Mesodermal cell (in vitro differentiated cells): ENCODE measurements around the gene SLC6A8.
"Not testable (repeated sequence)": the region's sequence is repeated elsewhere in the genome, so short reads cannot be mapped to it uniquely, and the experiment has no call there.

ENCODE experiments used
- H3K27ac ChIP-seq: 2 replicates; pipeline ENCODE4 v1.7.0; 2013; ENCODE audit warnings: mild to moderate bottlenecking, low read depth, low read length, moderate library complexity; ENCODE audit not compliant: severe bottlenecking
- H3K36me3 ChIP-seq: 2 replicates; pipeline ENCODE4 v1.7.1; 2013; ENCODE audit warnings: mild to moderate bottlenecking, low read length, moderate library complexity; ENCODE audit not compliant: control insufficient read depth, insufficient read depth
- H3K4me1 ChIP-seq: one replicate; pipeline ENCODE4 v1.7.1; 2013; ENCODE audit warnings: mild to moderate bottlenecking, low read length; ENCODE audit not compliant: insufficient read depth, control insufficient read depth, poor library complexity, severe bottlenecking
- H3K4me3 ChIP-seq: 2 replicates; pipeline ENCODE4 v1.7.0; 2013; ENCODE audit warnings: low read length, control low read depth, mild to moderate bottlenecking; ENCODE audit not compliant: insufficient read depth, poor library complexity, severe bottlenecking; ENCODE audit errors: extremely low read depth
- H3K9me3 ChIP-seq: 2 replicates; pipeline ENCODE4 v1.7.1; 2013; ENCODE audit warnings: mild to moderate bottlenecking, low read length, moderate library complexity; ENCODE audit not compliant: control insufficient read depth
- WGBS, 2 experiments: methylation state at CpG; one replicate each; pipeline ENCODE4 v1.1.5; 2013; ENCODE audit warnings: missing lambda C conversion rate in 2 of 2; ENCODE audit not compliant: insufficient coverage in 2 of 2; 5-methylcytosine and 5-hydroxymethylcytosine counted together

SLC6A8 gene

DNA sequence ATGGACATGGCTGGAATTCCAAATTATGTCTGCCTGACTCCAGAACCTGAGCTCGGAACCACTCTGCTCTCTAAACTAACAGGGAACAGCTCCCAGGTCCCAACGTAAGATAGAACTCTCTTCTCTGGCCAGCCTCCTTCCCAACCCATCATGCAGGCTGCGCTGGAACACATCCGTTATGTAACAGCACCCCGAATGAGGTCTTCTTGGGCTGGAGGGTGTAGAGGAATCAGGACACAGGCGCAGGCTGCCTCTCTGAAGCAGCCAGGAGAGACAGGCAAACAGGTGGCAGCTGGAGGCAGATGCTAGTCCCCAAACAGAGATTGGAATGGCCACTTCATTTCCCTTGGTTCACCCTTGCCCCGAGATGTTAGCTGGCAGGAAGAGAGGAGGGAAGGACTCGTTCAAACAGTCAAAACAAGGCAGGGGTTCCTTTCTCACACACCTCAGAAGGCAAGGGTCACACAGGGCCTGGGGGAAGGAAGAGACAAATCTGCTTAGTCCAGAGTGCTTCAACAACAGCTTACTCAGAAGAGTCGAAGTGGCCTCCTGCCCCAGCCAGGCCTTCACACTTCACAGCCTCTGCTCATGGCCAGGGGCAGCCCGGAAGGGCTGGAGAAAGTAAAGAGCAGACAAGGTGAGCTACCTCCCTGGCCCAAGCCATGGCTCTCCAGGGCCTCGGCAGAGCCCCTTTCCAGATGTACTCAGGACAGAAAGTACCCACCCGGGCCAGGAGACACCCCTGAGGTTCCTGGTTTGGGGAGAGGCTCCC lies 17.1 kb downstream of the SLC6A8 start:
- WGBS, 2 experiments: 100% methylated on average over 3 of the region's 12 CpGs; no CpG with 5 or more reads in 1 of the 2 experiments
- H3K4me3 ChIP-seq, H3K27ac ChIP-seq, H3K4me1 ChIP-seq, H3K9me3 ChIP-seq: not testable (repeated sequence)
- peaks cover 13% of the 10 kb centered on the region for H3K36me3 ChIP-seq

DNA sequence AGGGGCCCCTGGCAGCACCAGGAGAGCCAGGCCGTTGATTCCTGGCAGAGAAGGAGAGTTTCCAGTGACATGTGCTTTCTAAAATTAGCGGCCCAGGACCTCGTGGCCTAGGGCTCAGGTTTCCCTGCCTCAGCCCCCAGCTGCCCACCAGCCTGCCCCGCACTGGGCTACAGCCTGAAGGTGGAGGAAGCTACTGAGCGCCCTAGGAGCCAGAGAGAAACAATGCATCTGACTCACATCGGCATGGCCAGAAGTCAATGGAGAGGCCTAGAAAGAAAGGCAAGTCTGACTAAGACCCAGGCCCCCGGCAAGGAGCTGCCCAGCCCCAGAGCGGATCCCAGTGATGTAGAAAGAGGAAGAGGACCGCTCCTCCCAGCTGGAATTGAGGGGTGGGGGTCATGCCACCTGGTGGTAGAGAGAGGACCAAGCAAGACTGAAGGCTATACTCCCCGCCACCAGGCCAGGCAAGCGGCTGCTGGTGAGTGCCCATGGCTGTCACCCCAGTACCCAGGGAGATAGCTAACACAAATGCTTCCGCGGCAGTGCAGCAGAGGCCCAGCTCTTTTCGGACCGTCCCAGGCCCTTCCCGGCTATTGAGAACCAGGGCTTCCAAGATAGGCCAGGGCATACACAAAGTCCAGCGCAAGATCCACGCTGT lies 17.8 kb downstream of the SLC6A8 start:
- H3K4me1 ChIP-seq, H3K4me3 ChIP-seq, H3K27ac ChIP-seq, H3K9me3 ChIP-seq: not testable (repeated sequence)
- WGBS, 2 experiments: 86 to 98% methylated on average over 6 to 9 of the region's 18 CpGs
- peaks cover 16% of the 10 kb centered on the region for H3K36me3 ChIP-seq

DNA sequence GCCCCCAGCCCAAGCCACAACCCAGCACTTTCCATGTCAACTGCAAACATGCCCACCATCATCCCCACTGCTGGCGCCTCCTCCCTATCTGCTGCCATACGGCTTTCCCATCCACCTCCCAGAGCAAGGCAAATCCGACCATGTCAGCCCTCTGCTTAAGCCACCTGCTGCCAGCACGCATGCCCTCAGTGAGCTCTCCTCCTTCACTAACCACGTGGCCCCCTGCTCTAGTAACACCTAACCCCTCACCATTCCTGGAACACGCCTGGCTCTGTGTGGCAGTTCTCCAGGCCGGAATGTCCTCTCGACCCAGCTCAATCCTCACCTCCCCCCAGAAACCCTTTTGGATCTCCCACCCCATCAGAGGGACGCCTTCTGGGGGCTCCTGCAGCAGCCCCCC lies 19.1 kb downstream of the SLC6A8 start:
- Histone ChIP-seq H3K36me3 (peaks cover 8% of the 10 kb centered on the region), H3K27ac (no peak overlapping the region), H3K4me1 (no peaks in the 10 kb centered on the region), H3K4me3 (no peak overlapping the region), H3K9me3 (no peaks in the 10 kb centered on the region)
- 93% methylated on average over 3 of the region's 9 CpGs; no CpG with 5 or more reads in 1 of the 2 experiments for WGBS, 2 experiments

DNA sequence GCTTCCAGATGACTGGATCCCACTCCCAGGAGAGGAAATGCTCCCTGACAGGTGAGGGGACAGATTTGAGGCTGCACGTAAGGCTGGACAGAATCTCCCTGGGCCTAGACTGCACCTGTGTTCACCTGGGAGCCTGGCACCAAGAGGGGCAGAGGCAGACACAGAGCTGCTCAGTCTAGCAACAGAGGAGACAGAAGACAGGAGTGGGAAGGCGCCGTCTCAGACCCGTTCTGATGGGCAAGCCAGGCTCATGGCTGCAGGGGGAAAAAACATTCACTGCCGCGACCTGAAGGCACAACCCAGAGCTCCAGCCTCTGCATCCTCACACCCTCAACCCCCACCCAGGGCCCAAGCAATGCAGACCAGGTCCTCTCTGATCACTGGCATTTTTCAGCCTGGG lies 19.7 kb downstream of the SLC6A8 start:
- H3K27ac ChIP-seq: no peak overlapping the region
- H3K4me3 ChIP-seq: no peak overlapping the region
- no peaks in the 10 kb centered on the region for H3K9me3 ChIP-seq
- peaks cover 8% of the 10 kb centered on the region for H3K36me3 ChIP-seq
- WGBS, 2 experiments: 94 to 96% methylated on average over 3 to 4 of the region's 6 CpGs
- no peaks in the 10 kb centered on the region for H3K4me1 ChIP-seq

DNA sequence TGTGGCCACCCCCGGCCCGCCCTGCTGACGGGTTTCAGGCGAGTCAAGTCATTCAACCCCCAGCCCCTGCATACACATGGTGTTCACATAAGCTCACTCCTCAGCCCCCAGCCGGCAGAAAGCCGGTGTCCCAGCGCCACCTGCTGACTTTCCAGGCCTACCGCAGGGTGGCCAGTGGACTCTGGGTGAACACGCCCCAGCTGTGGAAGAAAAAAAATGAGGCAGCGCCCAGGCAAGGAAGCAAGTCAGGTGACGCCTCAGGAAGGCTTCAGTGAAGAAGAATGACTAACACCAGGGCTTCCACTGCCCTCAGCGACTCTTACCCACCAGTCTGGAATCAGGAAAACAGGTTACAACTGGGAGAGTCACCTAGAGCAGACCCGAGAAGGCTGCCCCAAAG lies 20.7 kb downstream of the SLC6A8 start:
- Histone ChIP-seq H3K36me3 (peaks cover 10% of the 10 kb centered on the region), H3K4me3 (no peak overlapping the region), H3K27ac (no peak overlapping the region), H3K4me1 (no peaks in the 10 kb centered on the region), H3K9me3 (no peaks in the 10 kb centered on the region)
- 20 to 48% methylated on average over 1 to 2 of the region's 13 CpGs for WGBS, 2 experiments

DNA sequence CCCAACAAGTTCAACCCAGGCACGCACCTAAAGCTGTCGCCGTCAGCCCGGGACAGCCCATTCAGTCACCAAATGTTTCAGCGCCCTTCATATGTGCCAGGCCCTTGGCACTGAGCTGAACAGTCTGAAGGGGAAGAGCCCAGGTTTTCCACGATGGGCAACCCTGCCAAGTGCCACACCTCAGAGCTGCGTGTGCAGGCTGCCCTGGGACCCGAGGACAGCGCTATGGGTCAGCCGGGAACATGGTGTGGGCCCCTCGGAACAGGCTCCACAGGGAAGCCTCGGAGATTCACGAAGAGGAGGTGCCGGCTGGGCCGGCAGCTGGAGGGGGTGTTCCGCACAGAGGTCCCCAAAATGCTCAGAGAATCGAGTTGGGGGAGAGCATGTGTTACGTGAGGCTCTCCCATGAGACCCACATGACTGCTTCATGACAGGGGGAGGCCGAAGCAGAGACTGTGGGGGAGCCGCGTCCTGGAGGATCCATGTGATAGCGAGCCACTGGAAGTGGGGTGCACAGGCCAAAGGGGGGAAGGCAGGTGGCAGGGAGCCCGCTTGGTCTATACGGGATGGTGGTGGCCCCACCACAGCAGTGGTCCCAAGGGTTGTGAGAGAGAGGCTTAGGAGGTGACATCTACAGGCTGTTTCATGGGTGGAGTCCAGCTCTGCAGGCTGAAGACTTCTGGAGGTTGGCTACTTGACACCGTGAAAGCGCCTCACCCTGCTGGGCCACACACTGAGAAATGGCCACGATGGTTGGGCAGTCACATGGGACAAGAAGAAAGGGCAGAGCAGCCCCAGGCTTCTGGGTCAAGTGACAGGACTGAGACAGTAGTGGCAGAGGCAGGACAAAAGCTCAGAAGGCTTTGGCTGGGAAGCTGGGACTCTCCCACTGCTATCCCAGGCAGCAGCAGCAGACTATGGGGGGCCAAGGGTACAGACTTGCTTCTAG lies 22.3 kb downstream of the SLC6A8 start:
- no peak overlapping the region for H3K4me3 ChIP-seq
- no peaks in the 10 kb centered on the region for H3K9me3 ChIP-seq
- H3K4me1 ChIP-seq: peaks cover 8% of the 10 kb centered on the region
- H3K27ac ChIP-seq: no peak overlapping the region
- 96 to 98% methylated on average over 18 to 22 of the region's 27 CpGs for WGBS, 2 experiments
- peaks cover 17% of the 10 kb centered on the region for H3K36me3 ChIP-seq

DNA sequence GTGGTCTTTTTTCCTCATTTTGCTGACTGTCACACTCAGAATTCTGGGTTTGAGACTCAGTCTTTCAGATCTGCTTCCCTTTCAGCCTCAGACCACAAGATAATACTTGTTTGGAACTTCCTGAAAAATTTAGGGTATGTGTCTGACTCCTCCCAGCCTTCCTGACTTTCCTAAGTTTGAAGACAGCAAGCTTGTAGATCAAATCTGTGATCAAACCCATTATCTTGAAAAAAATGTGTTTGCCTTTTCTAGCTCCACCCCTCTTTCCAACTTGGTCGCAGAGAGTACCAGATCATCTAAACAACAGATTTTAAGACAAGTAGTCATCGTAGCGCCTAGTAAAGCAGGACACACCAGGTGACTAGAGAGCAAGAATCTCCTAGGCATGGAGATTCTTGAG lies 26.5 kb downstream of the SLC6A8 start:
- H3K36me3 ChIP-seq: peaks cover 52% of the 10 kb centered on the region

DNA sequence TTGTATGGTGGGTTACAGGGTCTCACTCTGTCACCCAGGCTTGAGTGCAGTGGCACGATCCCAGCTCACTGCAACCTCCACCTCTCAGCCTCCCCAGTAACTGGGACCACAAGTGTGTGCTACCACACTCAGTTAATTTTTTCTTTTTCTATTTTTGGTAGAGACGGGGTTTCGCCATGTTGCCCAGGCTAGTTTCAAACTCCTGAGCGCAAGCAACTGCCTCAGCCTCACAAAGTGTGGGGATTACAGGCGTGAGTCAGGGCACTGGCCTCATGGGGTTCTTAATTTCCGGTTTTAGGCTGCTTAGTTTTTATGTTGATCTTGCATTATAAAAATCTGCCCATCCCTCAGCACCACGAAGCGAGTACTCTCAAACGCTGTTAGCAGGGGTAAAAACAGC lies 29.7 kb downstream of the SLC6A8 start:
- peaks cover 73% of the 10 kb centered on the region for H3K36me3 ChIP-seq
- WGBS, 2 experiments: no CpG with 5 or more reads among the region's 9 CpGs
- no peak overlapping the region for H3K4me3 ChIP-seq
- peaks cover 13% of the 10 kb centered on the region for H3K4me1 ChIP-seq
- H3K27ac ChIP-seq: no peak overlapping the region
- no peaks in the 10 kb centered on the region for H3K9me3 ChIP-seq

More for the DNA sequence above, 26.5 kb downstream of the SLC6A8 start:
- Histone ChIP-seq H3K4me3 (no peak overlapping the region), H3K4me1 (peaks cover 13% of the 10 kb centered on the region), H3K9me3 (no peaks in the 10 kb centered on the region), H3K27ac (no peak overlapping the region)
- no CpG with 5 or more reads among the region's 3 CpGs for WGBS, 2 experiments

DNA sequence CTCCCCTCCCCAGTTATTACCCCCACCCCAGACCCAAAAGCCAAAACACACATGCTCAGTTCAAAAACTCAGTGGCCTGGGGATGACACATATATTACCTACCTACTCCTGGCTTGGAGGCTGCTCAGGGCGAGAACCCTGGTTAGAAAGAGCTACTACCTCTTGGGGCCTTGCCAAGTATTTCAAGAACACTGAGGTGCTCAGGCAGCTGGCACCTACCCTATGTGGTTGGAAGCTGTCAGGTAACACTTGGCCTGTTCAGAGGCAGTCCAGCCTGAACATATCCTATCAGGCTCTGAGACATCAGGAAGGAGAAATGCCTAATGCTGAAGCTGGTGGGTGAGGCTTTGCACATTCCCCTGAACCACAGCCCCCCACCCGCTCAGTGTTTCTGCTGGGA lies 31.5 kb downstream of the SLC6A8 start:
- Histone ChIP-seq H3K4me3 (no peak overlapping the region), H3K4me1 (peaks cover 13% of the 10 kb centered on the region), H3K36me3 (peaks cover 71% of the 10 kb centered on the region), H3K27ac (no peak overlapping the region), H3K9me3 (no peaks in the 10 kb centered on the region)
- 80 to 100% methylated on average over 1 of the region's 2 CpGs for WGBS, 2 experiments

DNA sequence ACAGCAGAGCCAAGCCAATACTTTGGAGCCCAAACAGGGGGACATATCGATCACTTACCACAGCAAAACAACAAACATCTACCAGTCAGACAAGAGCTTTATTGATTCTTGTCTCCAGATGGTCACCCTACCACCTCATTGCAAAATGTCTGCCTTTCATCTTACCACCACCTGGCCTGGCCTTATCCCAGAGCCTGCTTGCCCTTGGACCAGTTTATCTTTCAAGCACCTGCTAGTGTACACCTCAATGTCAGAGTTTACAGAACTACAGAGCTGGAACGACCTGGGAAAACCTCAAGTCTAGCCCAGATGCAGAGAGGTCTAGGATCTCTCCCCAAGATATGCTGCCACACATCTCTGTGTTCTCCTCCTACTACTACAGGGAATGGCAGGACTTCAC lies 32.0 kb downstream of the SLC6A8 start:
- no peak overlapping the region for H3K4me3 ChIP-seq
- 88% methylated on average over 1 of the region's 2 CpGs; no CpG with 5 or more reads in 1 of the 2 experiments for WGBS, 2 experiments
- H3K4me1 ChIP-seq: peaks cover 9% of the 10 kb centered on the region
- H3K27ac ChIP-seq: no peak overlapping the region
- H3K36me3 ChIP-seq: peaks cover 66% of the 10 kb centered on the region
- H3K9me3 ChIP-seq: no peaks in the 10 kb centered on the region
